GM12878 (cell line): ENCODE measurements around the gene MUC5B. TPM values are rescaled to one million over a fixed set of nuclear protein-coding genes. Genes with fewer than 3 reads are reported as not detected.

Experiments used
- ATAC-seq: fragments of 200-7000 bp; cut with Tn5 transposase; 3 replicates; pipeline ENCODE4 v1.9.1; 2020; ENCODE audit warnings: mild to moderate bottlenecking, moderate library complexity
- BruUV-seq: library from RNA; stranded (reverse); fragments of 400-500 nt; replicated peaks from 2 replicates; lab custom pipeline; 2021; lab: Mats Ljungman, UMichigan
- CTCF ChIA-PET: fragments of 300-600 bp; sonication (Branson Sonifier 250); formaldehyde crosslinking; extraction: SDS; loops from one replicate; lab custom pipeline; 2021; ENCODE audit warnings: inconsistent platforms; lab: Yijun Ruan, JAX
- POLR2A ChIA-PET: fragments of 350-600 bp; formaldehyde crosslinking; extraction: SDS; loops from one replicate; lab custom pipeline; 2021; ENCODE audit warnings: inconsistent platforms; lab: Charles Lee
- RAD21 ChIA-PET: fragments of 300-600 bp; sonication (Branson Sonifier 250); formaldehyde crosslinking; loops from one replicate; lab custom pipeline; 2023; ENCODE audit warnings: antibody characterized with exemption; ENCODE audit not compliant: unreplicated experiment; lab: Charles Lee
- SMC1A ChIA-PET: fragments of 300-600 bp; sonication (Branson Sonifier 250); formaldehyde crosslinking; loops from one replicate; lab custom pipeline; 2023; ENCODE audit not compliant: unreplicated experiment, uncharacterized antibody; lab: Charles Lee
- DNase-seq: peaks from one replicate; pipeline ENCODE4 v3.0.0-alpha.2; 2011; ENCODE audit warnings: low read depth, low spot score
- FAIRE-seq: peaks from 3 replicates; lab custom pipeline; 2011; peaks lifted over from hg19 to GRCh38; lab: Jason Lieb, UNC
- H2AFZ ChIP-seq: 2 replicates; pipeline ENCODE4 v1.6.0; 2011; ENCODE audit warnings: low read depth, low read length, control low read depth; ENCODE audit not compliant: control insufficient read depth
- H3K27ac ChIP-seq: 2 replicates; pipeline ENCODE4 v1.5.1; 2011; ENCODE audit warnings: control low read depth; ENCODE audit not compliant: control insufficient read depth, insufficient read depth
- H3K27me3 ChIP-seq, 2 experiments: replicated peaks in 1 of 2; 2 replicates each; pipeline versions ENCODE4 v1.6.0 to v1.6.1; 2011; ENCODE audit warnings: low read length in 1 of 2; ENCODE audit not compliant: control insufficient read depth in 2 of 2, insufficient read depth in 2 of 2
- H3K36me3 ChIP-seq, 2 experiments: 2 replicates each; pipeline ENCODE4 v1.5.1; 2011; ENCODE audit warnings: low read length in 1 of 2; ENCODE audit not compliant: control insufficient read depth in 2 of 2, insufficient read depth in 2 of 2
- H3K4me1 ChIP-seq: 2 replicates; pipeline ENCODE4 v1.6.1; 2011; ENCODE audit warnings: mild to moderate bottlenecking, low read length, moderate library complexity, mixed read lengths; ENCODE audit not compliant: control insufficient read depth, insufficient read depth
- H3K4me2 ChIP-seq: 2 replicates; pipeline ENCODE4 v1.6.0; 2011; ENCODE audit warnings: control low read depth; ENCODE audit not compliant: control insufficient read depth, insufficient read depth
- H3K4me3 ChIP-seq: fragments of 200-600 bp; sonication (generic); 2 replicates; pipeline ENCODE4 v1.5.1; 2016
- H3K79me2 ChIP-seq: 2 replicates; pipeline ENCODE4 v1.6.0; 2011; ENCODE audit warnings: low read length; ENCODE audit not compliant: control insufficient read depth, insufficient read depth
- H3K9ac ChIP-seq: 2 replicates; pipeline ENCODE4 v1.8.0; 2011; ENCODE audit warnings: low read length, control low read depth, mixed read lengths; ENCODE audit not compliant: control insufficient read depth, insufficient read depth
- H3K9me3 ChIP-seq: replicated peaks from 3 replicates; pipeline ENCODE4 v1.5.1; 2011; ENCODE audit warnings: mild to moderate bottlenecking, low read length; ENCODE audit not compliant: control insufficient read depth, insufficient read depth
- H4K20me1 ChIP-seq: 2 replicates; pipeline ENCODE4 v1.6.0; 2011; ENCODE audit not compliant: control insufficient read depth, insufficient read depth
- BHLHE40 ChIP-seq, 2 experiments: fragments of 450-650 bp in 1 of 2; IDR thresholded peaks; 2 replicates each; pipeline ENCODE4 v1.6.1; 2011 to 2017; ENCODE audit warnings: low read depth in 2 of 2, borderline replicate concordance in 1 of 2, improper control_type of control experiment in 1 of 2, low read length in 1 of 2, mild to moderate bottlenecking in 1 of 2
- CEBPZ ChIP-seq: fragments of 150-350 bp; IDR thresholded peaks from 2 replicates; pipeline ENCODE4 v1.6.1; 2016; ENCODE audit warnings: low read depth, low read length
- EED ChIP-seq: sonication (generic); IDR thresholded peaks from 2 replicates; pipeline ENCODE4 v1.6.1; 2016; ENCODE audit warnings: antibody characterized with exemption, low read depth
- ESRRA ChIP-seq: IDR thresholded peaks from 2 replicates; pipeline ENCODE4 v1.6.1; 2012; ENCODE audit warnings: mild to moderate bottlenecking, low read length, improper control_type of control experiment
- FOXK2 ChIP-seq: fragments of 450-650 bp; IDR thresholded peaks from 2 replicates; pipeline ENCODE4 v1.6.1; 2017; ENCODE audit warnings: mild to moderate bottlenecking, moderate library complexity
- GABPA ChIP-seq: IDR thresholded peaks from 2 replicates; pipeline ENCODE4 v1.6.1; 2014; ENCODE audit warnings: antibody characterized with exemption, low read depth, mild to moderate bottlenecking, inconsistent platforms
- GATAD2B ChIP-seq: fragments of 450-650 bp; conservative IDR thresholded peaks from 2 replicates; pipeline ENCODE4 v1.6.1; 2017; ENCODE audit warnings: low read depth, mild to moderate bottlenecking, moderate library complexity
- HCFC1 ChIP-seq: fragments of 150-350 bp; IDR thresholded peaks from 2 replicates; pipeline ENCODE4 v1.6.1; 2014; ENCODE audit warnings: low read length
- HDAC6 ChIP-seq: fragments of 200-600 bp; sonication (generic); IDR thresholded peaks from one replicate; pipeline ENCODE4 v1.8.0; 2017; ENCODE audit warnings: antibody characterized with exemption; ENCODE audit not compliant: unreplicated experiment
- MEF2A ChIP-seq: IDR thresholded peaks from 2 replicates; pipeline ENCODE4 v1.6.1; 2011; ENCODE audit warnings: low read depth, mild to moderate bottlenecking, low read length, moderate library complexity; ENCODE audit not compliant: insufficient read depth
- POLR2A ChIP-seq: IDR thresholded peaks from 2 replicates; pipeline ENCODE4 v1.6.1; 2011; ENCODE audit warnings: low read depth, mild to moderate bottlenecking, low read length
- POLR2AphosphoS2 ChIP-seq: IDR thresholded peaks from 2 replicates; pipeline ENCODE4 v1.6.1; 2011; ENCODE audit warnings: low read depth, mild to moderate bottlenecking, low read length, improper control_type of control experiment, moderate library complexity
- RAD51 ChIP-seq: fragments of 450-650 bp; IDR thresholded peaks from 2 replicates; pipeline ENCODE4 v1.6.1; 2016; ENCODE audit warnings: moderate library complexity, mild to moderate bottlenecking, inconsistent platforms
- RBBP5 ChIP-seq: fragments of 200-600 bp; sonication (generic); conservative IDR thresholded peaks from 2 replicates; pipeline ENCODE4 v1.6.1; 2016
- SMARCA5 ChIP-seq: fragments of 450-650 bp; IDR thresholded peaks from 2 replicates; pipeline ENCODE4 v1.6.1; 2017; ENCODE audit warnings: mild to moderate bottlenecking
- YY1 ChIP-seq: IDR thresholded peaks from 2 replicates; pipeline ENCODE4 v1.6.1; 2011; ENCODE audit warnings: low read depth, mild to moderate bottlenecking, low read length
- whole genome bisulfite sequencing: methylation state at CpG from one replicate; pipeline ENCODE4 v1.1.6; 2016; ENCODE audit warnings: low lambda C conversion rate; ENCODE audit not compliant: insufficient replicate concordance, insufficient coverage; ENCODE audit errors: missing lambda C conversion rate; 5-methylcytosine and 5-hydroxymethylcytosine counted together
- in situ Hi-C: fragments of 300-500 bp; cut with MboI; formaldehyde crosslinking; loops from 9 replicates; pipeline ENCODE4 v1.14.3; 2018; ENCODE audit warnings: mixed read lengths
- intact Hi-C: fragments of 100-400 bp; cut with micrococcal nuclease; formaldehyde crosslinking; loops from one replicate; pipeline ENCODE4 v1.14.2; 2022; ENCODE audit not compliant: unreplicated experiment
- polyA plus RNA-seq, 11 experiments: library from polyadenylated mRNA; depleted of rRNA in 4 of 11; unstranded in 6 of 11; stranded (reverse) in 5 of 11; fragments of >200 nt; fragmentation: Nextera tagmentation in 4 of 11; fragmentation: Illumina TruSeq in 1 of 11; extraction: Ambion mirVana in 4 of 11; extraction: Trizol in 1 of 11; gene quantifications; 1 replicate in 1 of 11; 2 replicates in 10 of 11; pipeline versions ENCODE4 v1.2.1 to v1.2.3, GENCODE V29; 2011 to 2016; ENCODE audit warnings: inconsistent platforms in 2 of 11, missing spikeins in 2 of 11, low read depth in 1 of 11
- total RNA-seq, 4 experiments: library from RNA; depleted of rRNA in 3 of 4; stranded (reverse); fragments of >200 nt in 3 of 4; fragmentation: Illumina TruSeq in 1 of 4; extraction: Trizol in 1 of 4; gene quantifications; 2 replicates each; pipeline versions ENCODE4 v1.2.1 to v1.2.3, GENCODE V29; 2013 to 2021
- TF ChIP-seq, protein P1 (sequence below): fragments of 450-650 bp; IDR thresholded peaks from 2 replicates; pipeline ENCODE4 v1.6.1; 2017; ENCODE audit warnings: mild to moderate bottlenecking
- TF ChIP-seq, protein P2 (sequence below): fragments of 450-650 bp; IDR thresholded peaks from 2 replicates; pipeline ENCODE4 v1.6.1; 2016; ENCODE audit warnings: mild to moderate bottlenecking

MUC5B gene
- total and polyA plus RNA-seq, 10 of the 15 experiments (the other 5 are each of a cell fraction or from before 2014, with no cell fraction given), result 1.5 TPM; not detected in 9

DNA sequence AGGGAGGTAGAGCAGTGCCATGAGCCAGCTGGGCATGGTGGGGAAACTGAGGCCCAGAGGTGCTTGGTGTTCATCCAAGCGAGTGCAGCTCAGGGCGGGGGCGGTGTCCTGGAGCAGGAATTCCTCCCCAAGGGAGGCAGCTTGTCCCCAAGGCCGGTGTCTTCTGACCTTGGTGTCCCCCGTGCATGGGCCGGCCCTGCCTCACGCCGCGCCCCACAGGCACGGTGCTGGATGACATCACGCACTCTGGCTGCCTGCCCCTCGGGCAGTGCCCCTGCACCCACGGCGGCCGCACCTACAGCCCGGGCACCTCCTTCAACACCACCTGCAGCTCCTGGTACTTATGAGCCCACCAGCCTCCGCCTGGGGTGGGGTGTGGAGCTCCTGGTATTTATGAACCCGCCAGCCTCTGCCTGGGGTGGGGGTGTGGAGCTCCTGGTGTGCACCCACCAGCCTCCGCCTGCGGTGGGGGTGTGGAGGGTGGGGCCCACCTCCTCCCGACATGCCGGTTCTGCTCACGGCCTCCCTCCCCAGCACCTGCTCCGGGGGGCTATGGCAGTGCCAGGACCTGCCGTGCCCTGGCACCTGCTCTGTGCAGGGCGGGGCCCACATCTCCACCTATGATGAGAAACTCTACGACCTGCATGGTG, 6.7 kb downstream of the MUC5B start (continued):
- no peak for TF ChIP-seq GATAD2B
- no peak for TF ChIP-seq EED
- no peak for TF ChIP-seq RBBP5
- TF ChIP-seq BHLHE40 (IDR thresholded peaks at IDR 0.05; ENCODE audit: borderline replicate concordance in 1 of 2, low read depth in 2 of 2, low read length in 1 of 2), result no peak
- TF ChIP-seq HCFC1, result no peak
- TF ChIP-seq POLR2A, result no peak

DNA sequence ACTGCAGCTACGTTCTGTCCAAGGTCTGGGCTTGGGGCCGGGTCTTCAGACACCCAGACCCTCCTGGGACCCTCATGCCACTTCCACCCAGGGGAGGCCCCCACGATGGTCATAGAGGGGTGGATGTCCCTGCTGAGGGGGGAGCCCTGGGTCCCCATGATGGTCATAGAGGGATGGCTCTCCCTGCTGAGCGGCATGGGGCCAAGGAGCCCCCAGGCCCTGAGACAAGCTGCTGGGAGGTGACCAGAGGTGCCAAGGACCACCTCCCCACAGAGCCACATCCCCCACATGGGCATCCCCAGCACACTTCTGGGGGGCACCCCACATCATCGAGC, 7.2 kb downstream of the MUC5B start:
- Histone ChIP-seq H3K27me3 (no peaks in the 10 kb centered on the region), H3K9me3 (no peaks in the 10 kb centered on the region), H2AFZ (no peak overlapping the region), H3K4me3 (no peak overlapping the region), H3K79me2 (no peaks in the 10 kb centered on the region), H3K4me2 (no peak overlapping the region), H3K9ac (no peak overlapping the region), H4K20me1 (no peaks in the 10 kb centered on the region), H3K27ac (no peak overlapping the region), H3K36me3 (no peaks in the 10 kb centered on the region), H3K4me1 (no peaks in the 10 kb centered on the region)
- intact Hi-C loops (no loop called here), in situ Hi-C loops (no loop called here)
- ChIA-PET SMC1A (no interaction called here), RAD21 (no interaction called here), POLR2A (no interaction called here), CTCF (no interaction called here)
- FAIRE-seq (no peak), ATAC-seq (no peak), DNase-seq (no peak)
- no TSS peak for BruUV-seq
- WGBS, result 20% methylated on average over 5 of the region's 5 CpGs
- TF ChIP-seq, protein P1, sequence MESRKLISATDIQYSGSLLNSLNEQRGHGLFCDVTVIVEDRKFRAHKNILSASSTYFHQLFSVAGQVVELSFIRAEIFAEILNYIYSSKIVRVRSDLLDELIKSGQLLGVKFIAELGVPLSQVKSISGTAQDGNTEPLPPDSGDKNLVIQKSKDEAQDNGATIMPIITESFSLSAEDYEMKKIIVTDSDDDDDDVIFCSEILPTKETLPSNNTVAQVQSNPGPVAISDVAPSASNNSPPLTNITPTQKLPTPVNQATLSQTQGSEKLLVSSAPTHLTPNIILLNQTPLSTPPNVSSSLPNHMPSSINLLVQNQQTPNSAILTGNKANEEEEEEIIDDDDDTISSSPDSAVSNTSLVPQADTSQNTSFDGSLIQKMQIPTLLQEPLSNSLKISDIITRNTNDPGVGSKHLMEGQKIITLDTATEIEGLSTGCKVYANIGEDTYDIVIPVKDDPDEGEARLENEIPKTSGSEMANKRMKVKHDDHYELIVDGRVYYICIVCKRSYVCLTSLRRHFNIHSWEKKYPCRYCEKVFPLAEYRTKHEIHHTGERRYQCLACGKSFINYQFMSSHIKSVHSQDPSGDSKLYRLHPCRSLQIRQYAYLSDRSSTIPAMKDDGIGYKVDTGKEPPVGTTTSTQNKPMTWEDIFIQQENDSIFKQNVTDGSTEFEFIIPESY, result no peak
- TF ChIP-seq FOXK2, result no peak
- no peak for TF ChIP-seq YY1
- TF ChIP-seq CEBPZ, result no peak
- TF ChIP-seq MEF2A, result no peak
- TF ChIP-seq POLR2AphosphoS2, result no peak
- TF ChIP-seq SMARCA5, result no peak
- no peak for TF ChIP-seq RAD51
- no peak for TF ChIP-seq GABPA
- TF ChIP-seq, protein P2, sequence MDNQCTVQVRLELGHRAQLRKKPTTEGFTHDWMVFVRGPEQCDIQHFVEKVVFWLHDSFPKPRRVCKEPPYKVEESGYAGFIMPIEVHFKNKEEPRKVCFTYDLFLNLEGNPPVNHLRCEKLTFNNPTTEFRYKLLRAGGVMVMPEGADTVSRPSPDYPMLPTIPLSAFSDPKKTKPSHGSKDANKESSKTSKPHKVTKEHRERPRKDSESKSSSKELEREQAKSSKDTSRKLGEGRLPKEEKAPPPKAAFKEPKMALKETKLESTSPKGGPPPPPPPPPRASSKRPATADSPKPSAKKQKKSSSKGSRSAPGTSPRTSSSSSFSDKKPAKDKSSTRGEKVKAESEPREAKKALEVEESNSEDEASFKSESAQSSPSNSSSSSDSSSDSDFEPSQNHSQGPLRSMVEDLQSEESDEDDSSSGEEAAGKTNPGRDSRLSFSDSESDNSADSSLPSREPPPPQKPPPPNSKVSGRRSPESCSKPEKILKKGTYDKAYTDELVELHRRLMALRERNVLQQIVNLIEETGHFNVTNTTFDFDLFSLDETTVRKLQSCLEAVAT, result no peak
- no peak for TF ChIP-seq ESRRA
- no peak for TF ChIP-seq HDAC6
